Parathyroid adenoma (tissue), 2 donors: ENCODE results near the gene COPS9.

ENCODE experiments used
- H2AFZ ChIP-seq: fragments of 300-600 bp; sonication (generic); one replicate; pipeline ENCODE4 v1.7.0; 2017; ENCODE audit warnings: antibody characterized with exemption, mild to moderate bottlenecking
- H3K27ac ChIP-seq: fragments of 300-600 bp; sonication (generic); one replicate; pipeline ENCODE4 v1.7.0; 2017
- H3K27me3 ChIP-seq: fragments of 300-600 bp; sonication (generic); one replicate; pipeline ENCODE4 v1.7.0; 2017; ENCODE audit warnings: low read length; ENCODE audit not compliant: control insufficient read depth, insufficient read depth
- H3K36me3 ChIP-seq: fragments of 300-600 bp; sonication (generic); one replicate; pipeline ENCODE4 v1.7.0; 2017; ENCODE audit warnings: low read length; ENCODE audit not compliant: control insufficient read depth, insufficient read depth
- H3K4me1 ChIP-seq: fragments of 300-600 bp; sonication (generic); one replicate; pipeline ENCODE4 v1.7.0; 2017; ENCODE audit warnings: control low read depth
- H3K4me2 ChIP-seq: fragments of 300-600 bp; sonication (generic); one replicate; pipeline ENCODE4 v1.7.0; 2017; ENCODE audit warnings: low read length
- H3K4me3 ChIP-seq: fragments of 300-600 bp; sonication (generic); one replicate; pipeline ENCODE4 v1.7.0; 2017; ENCODE audit warnings: low read depth, low read length
- H3K79me2 ChIP-seq: fragments of 300-600 bp; sonication (generic); one replicate; pipeline ENCODE4 v1.7.0; 2017; ENCODE audit warnings: control low read depth
- H3K9ac ChIP-seq: fragments of 300-600 bp; sonication (generic); one replicate; pipeline ENCODE4 v1.7.0; 2017; ENCODE audit warnings: mild to moderate bottlenecking
- H3K9me3 ChIP-seq: fragments of 300-600 bp; sonication (generic); one replicate; pipeline ENCODE4 v1.7.0; 2017; ENCODE audit warnings: low read length; ENCODE audit not compliant: control insufficient read depth
- CTCF ChIP-seq: fragments of 300-600 bp; sonication (generic); IDR thresholded peaks from one replicate; pipeline ENCODE4 v1.7.0; 2017; ENCODE audit warnings: antibody characterized with exemption, mild to moderate bottlenecking
- donor health status: primary hyperparathyroidism.

COPS9 gene

GRCh38 chr2:240161087-240161750 is 25.1 kb upstream of the COPS9 start:
- H3K4me2 ChIP-seq, result no peak overlapping the region
- no peak for TF ChIP-seq CTCF
- H2AFZ ChIP-seq, result no peak overlapping the region
- H3K4me1 ChIP-seq, result no peaks in the 10 kb centered on the region
- no peak overlapping the region for H3K4me3 ChIP-seq
- H3K79me2 ChIP-seq, result no peaks in the 10 kb centered on the region
- no peak overlapping the region for H3K9ac ChIP-seq
- no peaks in the 10 kb centered on the region for H3K36me3 ChIP-seq
- H3K27me3 ChIP-seq, result no peaks in the 10 kb centered on the region
- no peaks in the 10 kb centered on the region for H3K9me3 ChIP-seq
- no peak overlapping the region for H3K27ac ChIP-seq

- no peaks in the 10 kb centered on the region for H3K9me3 ChIP-seq
- H3K9ac ChIP-seq, result no peak overlapping the region
- H3K27ac ChIP-seq, result no peak overlapping the region
- no peak for TF ChIP-seq CTCF
- H3K79me2 ChIP-seq, result no peaks in the 10 kb centered on the region
- no peak overlapping the region for H3K4me2 ChIP-seq
- H3K27me3 ChIP-seq, result no peaks in the 10 kb centered on the region
- H3K4me1 ChIP-seq, result no peaks in the 10 kb centered on the region
- H2AFZ ChIP-seq, result no peak overlapping the region
- no peaks in the 10 kb centered on the region for H3K36me3 ChIP-seq
- no peak overlapping the region for H3K4me3 ChIP-seq
These were observed 24.4 kb upstream of the COPS9 start for GRCh38 chr2:240160291-240161086.

GRCh38 chr2:240159251-240159839 is 23.2 kb upstream of the COPS9 start:
- Histone ChIP-seq H3K4me1 (no peaks in the 10 kb centered on the region), H2AFZ (no peak overlapping the region), H3K27ac (no peak overlapping the region), H3K4me2 (no peak overlapping the region), H3K9me3 (no peaks in the 10 kb centered on the region), H3K36me3 (no peaks in the 10 kb centered on the region), H3K4me3 (no peak overlapping the region), H3K9ac (no peak overlapping the region), H3K79me2 (no peaks in the 10 kb centered on the region), H3K27me3 (no peaks in the 10 kb centered on the region)
- TF ChIP-seq CTCF, result no peak

- H3K79me2 ChIP-seq, result no peaks in the 10 kb centered on the region
- H2AFZ ChIP-seq, result no peak overlapping the region
- no peaks in the 10 kb centered on the region for H3K36me3 ChIP-seq
- no peak overlapping the region for H3K4me3 ChIP-seq
- no peaks in the 10 kb centered on the region for H3K4me1 ChIP-seq
- H3K27me3 ChIP-seq, result no peaks in the 10 kb centered on the region
- no peaks in the 10 kb centered on the region for H3K9me3 ChIP-seq
- no peak overlapping the region for H3K9ac ChIP-seq
- H3K4me2 ChIP-seq, result no peak overlapping the region
- no peak overlapping the region for H3K27ac ChIP-seq
- TF ChIP-seq CTCF, result no peak
These were observed 21.0 kb upstream of the COPS9 start for GRCh38 chr2:240157147-240157470.
